Mesenteric fat pad (tissue), 1 donor: ENCODE results near the gene ABCF3. TPM values are rescaled to one million over a fixed set of nuclear protein-coding genes. Genes with fewer than 3 reads are reported as not detected.
"Not testable (repeated sequence)": the region's sequence is repeated elsewhere in the genome, so short reads cannot be mapped to it uniquely, and the experiment has no call there.

Experiments used
- DNase-seq: peaks from one replicate; pipeline ENCODE4 v3.0.0-alpha.2; 2020; ENCODE audit warnings: low spot score
- long read RNA-seq: library from polyadenylated mRNA; unstranded; transcript quantifications from one replicate; pipeline ENCODE4 v2.0.0, GENCODE V29; 2020
- total RNA-seq: library from RNA; stranded (reverse); fragmentation: NEBNext Ultra II Directional; extraction: Animal tissue kit (Norgen Biotek cat#: 25700); gene quantifications from one replicate; pipeline ENCODE4 v1.2.1, GENCODE V29; 2021
- donor health status: DM: yes; HTN: yes; CAD: no.

ABCF3 gene, protein sequence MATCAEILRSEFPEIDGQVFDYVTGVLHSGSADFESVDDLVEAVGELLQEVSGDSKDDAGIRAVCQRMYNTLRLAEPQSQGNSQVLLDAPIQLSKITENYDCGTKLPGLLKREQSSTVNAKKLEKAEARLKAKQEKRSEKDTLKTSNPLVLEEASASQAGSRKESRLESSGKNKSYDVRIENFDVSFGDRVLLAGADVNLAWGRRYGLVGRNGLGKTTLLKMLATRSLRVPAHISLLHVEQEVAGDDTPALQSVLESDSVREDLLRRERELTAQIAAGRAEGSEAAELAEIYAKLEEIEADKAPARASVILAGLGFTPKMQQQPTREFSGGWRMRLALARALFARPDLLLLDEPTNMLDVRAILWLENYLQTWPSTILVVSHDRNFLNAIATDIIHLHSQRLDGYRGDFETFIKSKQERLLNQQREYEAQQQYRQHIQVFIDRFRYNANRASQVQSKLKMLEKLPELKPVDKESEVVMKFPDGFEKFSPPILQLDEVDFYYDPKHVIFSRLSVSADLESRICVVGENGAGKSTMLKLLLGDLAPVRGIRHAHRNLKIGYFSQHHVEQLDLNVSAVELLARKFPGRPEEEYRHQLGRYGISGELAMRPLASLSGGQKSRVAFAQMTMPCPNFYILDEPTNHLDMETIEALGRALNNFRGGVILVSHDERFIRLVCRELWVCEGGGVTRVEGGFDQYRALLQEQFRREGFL
- total RNA-seq = 81.1 TPM
- long read RNA-seq, transcript ABCF3-203 (21 exons, 2,624 nt) = major isoform, 245 of 333 reads
- long read RNA-seq, partial matches to known transcripts = 16 of 333 reads
- long read RNA-seq, other reads (novel, unspliced or antisense) = 68 of 333 reads

GRCh38 chr3:184186184-184186901 lies at the start of gene ABCF3:
Gene ABCF3, plus strand, starts transcription at chr3:184186199. Its CDS starts 9 bp downstream, at chr3:184186208.
- DNase-seq = no peak

- DNase-seq = peak; percentile 64
Observed at GRCh38 chr3:184140436-184140835, 45.6 kb upstream of the ABCF3 start.

GRCh38 chr3:184142199-184142598 lies 43.8 kb upstream of the ABCF3 start:
- DNase-seq = peak; percentile 41

- peak; percentile 53 for DNase-seq
Observed at GRCh38 chr3:184143327-184143726, 42.7 kb upstream of the ABCF3 start.

DNA sequence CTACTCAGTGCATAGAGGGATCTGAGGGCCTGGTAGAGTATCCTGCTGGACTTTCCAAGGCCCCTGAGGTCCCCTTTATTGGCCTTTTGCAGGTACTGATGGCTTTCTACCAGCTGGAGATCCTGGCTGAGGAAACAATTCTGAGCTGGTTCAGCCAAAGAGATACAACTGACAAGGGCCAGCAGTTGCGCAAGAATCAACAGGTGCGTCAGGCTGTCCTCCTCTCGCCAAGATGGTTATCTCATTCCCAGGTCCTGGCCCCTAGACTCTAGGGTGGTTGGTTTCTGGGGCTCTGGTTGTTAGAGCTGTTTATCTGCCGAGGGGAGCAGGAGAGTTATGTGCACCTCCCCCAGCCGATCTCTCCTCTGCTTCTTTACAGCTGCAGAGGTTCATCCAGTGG lies 41.5 kb upstream of the ABCF3 start:
- no peak for DNase-seq

- no peak for DNase-seq
Observed at GRCh38 chr3:184145111-184145524, 40.9 kb upstream of the ABCF3 start.

GRCh38 chr3:184145751-184146270 lies 40.2 kb upstream of the ABCF3 start:
- DNase-seq = no peak

- DNase-seq = no peak
Observed at GRCh38 chr3:184148076-184148475, 37.9 kb upstream of the ABCF3 start.

DNA sequence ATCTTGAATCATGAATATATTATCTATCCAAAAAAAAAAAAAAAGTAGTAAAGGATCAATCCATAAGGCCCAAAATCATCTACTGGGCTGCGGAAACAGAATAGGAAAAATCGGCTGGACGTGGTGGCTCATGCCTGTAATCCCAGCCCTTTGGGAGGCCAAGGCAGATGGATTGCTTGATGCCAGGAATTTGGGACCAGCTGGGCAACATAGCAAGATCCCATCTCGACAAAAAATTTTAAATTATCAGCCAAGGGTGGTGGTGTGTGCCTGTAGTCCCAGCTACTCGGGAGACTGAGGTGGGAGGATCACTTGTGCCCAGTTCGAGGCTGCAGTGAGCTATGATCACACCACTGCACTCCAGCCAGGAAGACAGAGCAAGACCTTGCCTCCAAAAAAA lies 36.9 kb upstream of the ABCF3 start:
- DNase-seq = no peak

DNA sequence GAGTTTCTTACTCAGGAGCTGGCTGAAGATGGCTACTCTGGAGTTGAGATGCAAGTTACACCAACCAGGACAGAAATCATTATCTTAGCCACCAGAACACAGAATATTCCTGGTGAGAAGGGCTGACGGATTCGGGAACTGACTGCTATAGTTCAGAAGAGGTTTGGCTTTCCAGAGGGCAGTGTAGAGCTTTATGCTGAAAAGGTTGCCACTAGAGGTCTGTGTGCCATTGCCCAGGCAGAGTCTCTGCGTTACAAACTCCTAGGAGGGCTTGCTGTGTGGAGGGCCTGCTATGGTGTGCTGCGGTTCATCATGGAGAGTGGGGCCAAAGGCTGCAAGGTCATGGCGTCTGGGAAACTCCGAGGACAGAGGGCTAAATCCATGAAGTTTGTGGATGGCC lies 36.2 kb upstream of the ABCF3 start:
- not testable (repeated sequence) for DNase-seq

GRCh38 chr3:184154885-184155643 lies 30.9 kb upstream of the ABCF3 start, which contains the start of gene DVL3:
Gene DVL3, plus strand, starts transcription at chr3:184155377. Its CDS starts 259 bp downstream, at chr3:184155636.
- peak; percentile 92 for DNase-seq

- DNase-seq = no peak
Observed at GRCh38 chr3:184155644-184156521, 30.1 kb upstream of the ABCF3 start.

DNA sequence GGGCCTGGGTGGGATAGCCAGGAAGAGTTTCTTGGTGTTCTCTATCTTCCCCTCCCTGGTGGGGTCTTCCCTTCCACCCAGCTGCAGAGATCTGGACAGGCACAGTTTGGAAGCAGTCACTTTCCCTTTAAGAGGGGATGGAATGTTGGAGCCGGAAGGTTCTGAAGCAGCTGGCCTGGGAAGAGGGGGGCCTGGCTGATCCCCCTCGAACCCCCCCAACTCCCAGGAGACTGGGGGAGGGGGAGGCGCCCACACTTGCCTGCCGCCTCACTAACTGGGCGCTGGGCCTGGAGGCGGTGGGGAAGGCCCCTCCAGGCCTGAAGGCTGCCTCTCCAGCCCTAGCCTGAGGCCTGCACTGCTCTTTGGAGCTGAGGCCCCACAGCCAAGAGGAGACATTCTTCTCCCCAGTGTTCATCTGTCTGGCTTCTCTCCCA lies 29.5 kb upstream of the ABCF3 start:
- DNase-seq = no peak

DNA sequence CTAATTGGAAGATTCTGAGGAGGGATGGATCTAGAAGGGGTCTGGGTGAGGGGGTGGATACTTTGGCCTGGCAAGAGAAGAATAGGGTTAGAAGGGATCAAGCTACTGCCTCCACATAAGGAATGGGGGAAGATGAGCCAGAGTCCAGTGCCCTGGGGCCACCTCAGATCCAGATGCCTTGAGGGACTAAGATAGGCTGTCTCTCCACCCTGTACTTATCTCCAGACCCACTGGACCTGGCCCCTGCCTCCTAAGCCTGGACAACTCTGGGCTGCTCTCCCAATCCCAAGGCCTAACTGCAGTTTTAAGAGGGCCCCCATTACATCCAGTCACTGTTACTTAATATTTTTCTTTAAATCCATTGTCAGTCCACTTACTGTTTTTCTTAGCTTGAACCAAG lies 28.8 kb upstream of the ABCF3 start:
- DNase-seq = no peak

DNA sequence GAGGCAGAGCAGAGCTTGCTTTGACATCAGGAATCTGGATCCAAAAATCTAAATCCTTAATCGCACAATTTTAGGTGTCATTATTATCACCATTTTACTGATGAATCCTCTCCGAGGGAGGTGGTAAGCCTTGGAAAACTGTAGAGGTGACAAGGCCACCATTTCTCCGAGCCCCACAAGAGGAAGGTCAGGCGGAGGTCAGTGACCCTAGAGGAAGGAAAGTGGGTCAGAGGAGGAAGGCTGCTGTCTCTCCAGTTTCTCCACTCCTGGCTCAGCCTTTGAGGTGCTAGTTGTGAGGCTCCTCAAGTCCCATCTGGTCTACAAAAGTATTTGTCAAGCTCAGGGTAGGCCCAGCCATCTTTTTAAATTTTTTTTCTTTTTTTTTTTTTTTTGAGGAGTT lies 27.6 kb upstream of the ABCF3 start:
- no peak for DNase-seq

GRCh38 chr3:184160456-184160855 lies 25.5 kb upstream of the ABCF3 start:
- DNase-seq = no peak

- not testable (repeated sequence) for DNase-seq
Observed at GRCh38 chr3:184162571-184163070, 23.4 kb upstream of the ABCF3 start.

DNA sequence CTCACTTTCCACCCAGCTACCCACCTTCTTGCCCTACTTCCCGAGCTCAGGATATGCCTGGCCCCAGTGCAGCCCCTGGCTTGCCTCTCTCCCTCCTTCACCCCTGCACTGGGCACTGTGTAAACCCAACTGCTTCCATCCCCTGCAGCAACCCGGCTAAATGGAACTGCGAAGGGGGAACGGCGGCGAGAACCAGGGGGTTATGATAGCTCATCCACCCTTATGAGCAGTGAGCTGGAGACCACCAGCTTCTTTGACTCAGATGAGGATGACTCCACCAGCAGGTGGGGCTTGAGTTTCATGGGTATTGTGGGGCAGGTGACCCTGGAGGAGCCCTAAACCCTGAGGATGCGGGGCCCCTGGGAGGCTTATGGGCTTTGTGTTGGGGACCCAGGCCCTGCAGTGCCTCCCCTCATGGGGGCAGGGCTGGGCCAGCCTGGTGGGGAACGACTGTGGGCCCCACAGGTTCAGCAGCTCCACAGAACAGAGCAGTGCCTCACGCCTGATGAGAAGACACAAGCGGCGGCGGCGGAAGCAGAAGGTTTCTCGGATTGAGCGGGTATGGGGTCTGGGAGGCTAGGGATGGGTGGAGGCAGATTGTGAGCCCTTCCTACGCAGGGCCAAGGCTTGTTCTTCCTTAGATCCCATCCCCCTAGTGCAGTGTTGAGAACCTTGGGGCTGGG lies 21.2 kb upstream of the ABCF3 start:
- DNase-seq = no peak

- DNase-seq = no peak
Observed at GRCh38 chr3:184165543-184165942, 20.5 kb upstream of the ABCF3 start.
